Peyer's patch (tissue), 4 donors: ENCODE data around the gene EHF. TPM values are rescaled to one million over a fixed set of nuclear protein-coding genes. Genes with fewer than 3 reads are reported as not detected.

Experiments used
- DNase-seq, 3 donors: peaks; one replicate each; pipeline ENCODE4 v3.0.0-alpha.2; 2017 to 2019
- H3K27ac ChIP-seq, 4 donors: fragments of 200-600 bp; sonication (generic); one replicate each; pipeline ENCODE4 v1.5.1; 2016 to 2019
- H3K27me3 ChIP-seq, 2 donors: fragments of 200-600 bp; sonication (generic); one replicate each; pipeline ENCODE4 v1.5.1; 2019
- H3K36me3 ChIP-seq, 3 donors: fragments of 200-600 bp; sonication (generic); one replicate each; pipeline ENCODE4 v1.5.1; 2016 to 2019
- H3K4me1 ChIP-seq, 4 donors: fragments of 200-600 bp; sonication (generic); one replicate each; pipeline ENCODE4 v1.5.1; 2016 to 2019
- H3K4me3 ChIP-seq, 4 donors: fragments of 200-600 bp; sonication (generic); 1 replicate in 3 of 4; 2 replicates in 1 of 4; pipeline ENCODE4 v1.5.1; 2016 to 2019; ENCODE audit warnings: mild to moderate bottlenecking in 1 of 4
- H3K9me3 ChIP-seq, 4 donors: fragments of 200-600 bp; sonication (generic); one replicate each; pipeline ENCODE4 v1.5.1; 2016 to 2019; ENCODE audit warnings: mild to moderate bottlenecking in 1 of 4
- POLR2A ChIP-seq, 2 donors: fragments of 450-650 bp; IDR thresholded peaks; one replicate each; pipeline ENCODE4 v1.5.1; 2017; ENCODE audit warnings: antibody characterized with exemption in 2 of 2, mild to moderate bottlenecking in 2 of 2, moderate library complexity in 2 of 2
- total RNA-seq, 4 donors: library from RNA; depleted of rRNA; stranded (reverse); fragments of >200 nt; gene quantifications; one replicate each; pipeline ENCODE4 v1.1.0, GENCODE V29; 2016
- TF ChIP-seq, protein P1 (sequence below), 6 experiments: fragments of 450-650 bp in 4 of 6; fragments of 200-600 bp in 2 of 6; sonication (generic) in 1 of 6; IDR thresholded peaks; one replicate each; pipeline ENCODE4 v1.5.1; 2017 to 2019; ENCODE audit warnings: antibody characterized with exemption in 6 of 6, mild to moderate bottlenecking in 3 of 6, moderate library complexity in 1 of 6

The EHF gene
- total RNA-seq, 4 donors from 2014 or later = 75.9 to 143 (median 106) TPM

- Histone ChIP-seq H3K4me3 (peak overlapping the region in 2 of 4 donors; percentile 30 to 41), H3K27me3 (no peaks in the 10 kb centered on the region), H3K27ac (peak overlapping the region in 1 of 4 donors; percentile 86), H3K9me3 (no peaks in the 10 kb centered on the region), H3K36me3 (no peaks in the 10 kb centered on the region), H3K4me1 (peaks cover 0 to 33% (median 0%) of the 10 kb centered on the region in 4 donors)
- DNase-seq = no peak
- no peak for TF ChIP-seq POLR2A (IDR thresholded peaks at IDR 0.05)
- TF ChIP-seq, protein P1, sequence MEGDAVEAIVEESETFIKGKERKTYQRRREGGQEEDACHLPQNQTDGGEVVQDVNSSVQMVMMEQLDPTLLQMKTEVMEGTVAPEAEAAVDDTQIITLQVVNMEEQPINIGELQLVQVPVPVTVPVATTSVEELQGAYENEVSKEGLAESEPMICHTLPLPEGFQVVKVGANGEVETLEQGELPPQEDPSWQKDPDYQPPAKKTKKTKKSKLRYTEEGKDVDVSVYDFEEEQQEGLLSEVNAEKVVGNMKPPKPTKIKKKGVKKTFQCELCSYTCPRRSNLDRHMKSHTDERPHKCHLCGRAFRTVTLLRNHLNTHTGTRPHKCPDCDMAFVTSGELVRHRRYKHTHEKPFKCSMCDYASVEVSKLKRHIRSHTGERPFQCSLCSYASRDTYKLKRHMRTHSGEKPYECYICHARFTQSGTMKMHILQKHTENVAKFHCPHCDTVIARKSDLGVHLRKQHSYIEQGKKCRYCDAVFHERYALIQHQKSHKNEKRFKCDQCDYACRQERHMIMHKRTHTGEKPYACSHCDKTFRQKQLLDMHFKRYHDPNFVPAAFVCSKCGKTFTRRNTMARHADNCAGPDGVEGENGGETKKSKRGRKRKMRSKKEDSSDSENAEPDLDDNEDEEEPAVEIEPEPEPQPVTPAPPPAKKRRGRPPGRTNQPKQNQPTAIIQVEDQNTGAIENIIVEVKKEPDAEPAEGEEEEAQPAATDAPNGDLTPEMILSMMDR (IDR thresholded peaks at IDR 0.05) = no peak
These were observed 4.7 kb downstream of the EHF start for GRCh38 chr11:34625576-34625975.

DNA sequence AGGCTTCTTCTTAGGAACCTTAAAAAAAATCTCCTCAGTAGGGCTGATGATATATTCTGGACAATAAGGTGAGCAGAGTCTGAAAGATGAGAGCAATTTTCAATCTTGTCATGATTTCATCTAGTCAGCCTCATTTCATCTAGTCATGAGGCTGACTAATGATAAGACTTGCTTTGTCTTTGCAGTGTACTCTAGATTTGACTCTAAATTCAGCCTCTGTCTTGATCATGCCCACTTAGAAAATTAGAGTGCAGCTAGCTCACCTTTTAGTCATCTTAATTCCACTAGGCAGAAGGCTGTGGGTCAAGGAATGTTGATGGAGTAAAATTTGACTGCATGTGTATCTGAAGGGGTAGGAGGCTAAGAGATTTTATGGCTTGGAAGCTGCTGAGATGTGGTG is 5.5 kb downstream of the EHF start:
- Histone ChIP-seq H3K27me3 (no peaks in the 10 kb centered on the region), H3K27ac (no peak overlapping the region), H3K9me3 (no peaks in the 10 kb centered on the region), H3K4me3 (no peak overlapping the region), H3K36me3 (no peaks in the 10 kb centered on the region), H3K4me1 (peaks cover 0 to 35% (median 0%) of the 10 kb centered on the region in 4 donors)
- DNase-seq = no peak
- TF ChIP-seq POLR2A (IDR thresholded peaks at IDR 0.05) = no peak
- TF ChIP-seq, protein P1 (IDR thresholded peaks at IDR 0.05) = no peak

- DNase-seq = no peak
- Histone ChIP-seq H3K4me3 (no peak overlapping the region), H3K27ac (peak overlapping the region in 1 of 4 donors; percentile 3), H3K27me3 (no peaks in the 10 kb centered on the region), H3K4me1 (peaks cover 0 to 41% (median 0%) of the 10 kb centered on the region in 4 donors), H3K9me3 (no peaks in the 10 kb centered on the region), H3K36me3 (no peaks in the 10 kb centered on the region)
- TF ChIP-seq, protein P1 (IDR thresholded peaks at IDR 0.05) = no peak
- no peak for TF ChIP-seq POLR2A (IDR thresholded peaks at IDR 0.05)
These were observed 6.3 kb downstream of the EHF start for GRCh38 chr11:34627197-34627596.

DNA sequence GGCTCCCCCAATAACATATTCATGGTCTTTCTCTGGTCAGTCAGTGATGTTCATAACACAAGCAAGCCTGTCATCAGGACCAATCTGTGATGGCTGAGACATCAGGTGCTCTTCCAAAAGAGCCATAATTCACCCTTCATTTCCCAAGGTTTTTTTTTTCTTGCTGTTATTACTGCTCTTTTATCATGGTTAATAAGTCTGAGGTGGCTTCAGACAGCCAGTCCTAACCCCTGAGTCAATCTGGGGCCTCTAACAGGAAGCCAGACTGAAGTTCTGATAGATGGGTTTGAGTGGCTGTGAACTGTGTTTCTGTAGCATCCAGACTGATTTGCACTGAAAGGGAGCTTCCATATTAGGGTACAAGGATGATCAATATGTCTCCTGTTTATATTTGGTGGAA is 8.8 kb downstream of the EHF start:
- Histone ChIP-seq H3K9me3 (no peaks in the 10 kb centered on the region), H3K36me3 (no peaks in the 10 kb centered on the region), H3K4me3 (no peak overlapping the region), H3K27ac (no peak overlapping the region), H3K27me3 (no peaks in the 10 kb centered on the region), H3K4me1 (peaks cover 0 to 58% (median 0%) of the 10 kb centered on the region in 4 donors)
- DNase-seq = no peak
- TF ChIP-seq POLR2A (IDR thresholded peaks at IDR 0.05) = no peak
- TF ChIP-seq, protein P1 (IDR thresholded peaks at IDR 0.05) = no peak

GRCh38 chr11:34630544-34630943 is 9.7 kb downstream of the EHF start:
- peak overlapping the region in 1 of 4 donors; percentile 38 for H3K27ac ChIP-seq
- H3K4me1 ChIP-seq = peaks cover 0 to 61% (median 2%) of the 10 kb centered on the region in 4 donors
- TF ChIP-seq POLR2A (IDR thresholded peaks at IDR 0.05) = no peak
- TF ChIP-seq, protein P1 (IDR thresholded peaks at IDR 0.05) = no peak
- H3K9me3 ChIP-seq = no peaks in the 10 kb centered on the region
- H3K36me3 ChIP-seq = no peaks in the 10 kb centered on the region
- no peaks in the 10 kb centered on the region for H3K27me3 ChIP-seq
- DNase-seq = no peak
- H3K4me3 ChIP-seq = no peak overlapping the region

GRCh38 chr11:34631297-34631696 is 10.4 kb downstream of the EHF start:
- Histone ChIP-seq H3K4me3 (no peak overlapping the region), H3K27me3 (no peaks in the 10 kb centered on the region), H3K36me3 (no peaks in the 10 kb centered on the region), H3K4me1 (peaks cover 0 to 58% (median 2%) of the 10 kb centered on the region in 4 donors), H3K9me3 (no peaks in the 10 kb centered on the region), H3K27ac (peak overlapping the region in 1 of 4 donors; percentile 83)
- DNase-seq = no peak
- TF ChIP-seq, protein P1 (IDR thresholded peaks at IDR 0.05) = no peak
- no peak for TF ChIP-seq POLR2A (IDR thresholded peaks at IDR 0.05)
